ENCODE data around the gene HS3ST4. TPM values are rescaled to one million over a fixed set of nuclear protein-coding genes. Genes with fewer than 3 reads are reported as not detected.

HS3ST4 gene
- total and polyA plus RNA-seq, 2 experiments from 2014 or later: 0.44 to 2.1 TPM

GRCh38 chr16:26128296-26128695 lies 436.5 kb downstream of the HS3ST4 start (continued):
- no peak for TF ChIP-seq REST (IDR thresholded peaks at IDR 0.05; ENCODE audit: unreplicated experiment)
- TF ChIP-seq ETS1 (IDR thresholded peaks at IDR 0.05): no peak

GRCh38 chr16:26129997-26130396 lies 438.2 kb downstream of the HS3ST4 start:
- Histone ChIP-seq H3F3A (replicated peaks; ENCODE audit: low read depth) (no peaks in the 10 kb centered on the region), H3K9me2 (ENCODE audit: insufficient read depth) (no peaks in the 10 kb centered on the region), H3K4me1 (ENCODE audit: insufficient read depth) (no peaks in the 10 kb centered on the region; the same call in 1 of the 2 replicates), H3K79me2 (replicated peaks; ENCODE audit: insufficient read depth) (no peaks in the 10 kb centered on the region), H2AFZ (no peak overlapping the region), H3K36me3 (ENCODE audit: insufficient read depth) (no peaks in the 10 kb centered on the region), H3K27me3 (ENCODE audit: insufficient read depth) (no peaks in the 10 kb centered on the region), H3K4me2 (no peak overlapping the region), H3K4me3 (no peak overlapping the region), H3K27ac (ENCODE audit: low read depth) (no peak overlapping the region), H4K20me1 (replicated peaks; ENCODE audit: insufficient read depth) (no peaks in the 10 kb centered on the region)
- H3K36me3 Mint-ChIP-seq (ENCODE audit: low read depth): peaks cover 6% of the 10 kb centered on the region; the same call in 1 of the 3 replicates
- peaks cover 12% of the 10 kb centered on the region; the same call in 2 of the 3 replicates for H3K4me1 Mint-ChIP-seq
- peaks cover 78% of the 10 kb centered on the region for H3K9me3 Mint-ChIP-seq
- peaks cover 1% of the 10 kb centered on the region for H3K27me3 Mint-ChIP-seq (ENCODE audit: insufficient read depth, low read depth, poor library complexity)
- H3K4me3 Mint-ChIP-seq: no peak overlapping the region
- no peak for ATAC-seq
- no peak for DNase-seq (ENCODE audit: low spot score)
- H3K27ac Mint-ChIP-seq: no peak overlapping the region
- TF ChIP-seq CTCF (conservative IDR thresholded peaks at IDR 0.05; ENCODE audit: low read depth in 2 of 2) (no peak), REST (IDR thresholded peaks at IDR 0.05; ENCODE audit: unreplicated experiment) (no peak), EZH2phosphoT487 (IDR thresholded peaks at IDR 0.05; ENCODE audit: unreplicated experiment) (no peak), ZNF114 (CRISPR knock-in tag; IDR thresholded peaks at IDR 0.05) (no peak), ZNF331 (CRISPR knock-in tag; IDR thresholded peaks at IDR 0.05; ENCODE audit: low read depth) (no peak), ZNF462 (CRISPR knock-in tag; IDR thresholded peaks at IDR 0.05) (no peak), CREB1 (CRISPR knock-in tag; IDR thresholded peaks at IDR 0.05; ENCODE audit: low read depth) (no peak)
